ENCODE data around the gene RPS6KL1. TPM values are rescaled to one million over a fixed set of nuclear protein-coding genes. Genes with fewer than 3 reads are reported as not detected.

Gene RPS6KL1
- total RNA-seq (2014; rRNA removed; shearing (Covaris generic); ENCODE audit: low replicate concordance): 2.9 and 4.5 TPM in 2 replicates

- in situ Hi-C loops (cut with HindIII; ENCODE audit: low pct_unique_long_range_greater_than_20kb, low sequenced_read_pairs): no loop called here
- DNase-seq (ENCODE audit: low read depth): peak; percentile 56
Observed at GRCh38 chr14:74922752-74923401, at the start of gene RPS6KL1. Gene RPS6KL1 (minus strand): TSS chr14:74923260. CDS start chr14:74921541, 1,719 bp downstream.

GRCh38 chr14:74968811-74969210 is 45.8 kb upstream of the RPS6KL1 start:
- in situ Hi-C loops (cut with HindIII; ENCODE audit: low pct_unique_long_range_greater_than_20kb, low sequenced_read_pairs): no loop called here
- DNase-seq (ENCODE audit: low read depth): no peak

- in situ Hi-C loops (cut with HindIII; ENCODE audit: low pct_unique_long_range_greater_than_20kb, low sequenced_read_pairs): no loop called here
- no peak for DNase-seq (ENCODE audit: low read depth)
Observed at GRCh38 chr14:74965486-74966153, 42.6 kb upstream of the RPS6KL1 start.

- no peak for DNase-seq (ENCODE audit: low read depth)
- in situ Hi-C loops (cut with HindIII; ENCODE audit: low pct_unique_long_range_greater_than_20kb, low sequenced_read_pairs): no loop called here
Observed at GRCh38 chr14:74964787-74965485, 41.9 kb upstream of the RPS6KL1 start.

- DNase-seq (ENCODE audit: low read depth): no peak
- in situ Hi-C loops (cut with HindIII; ENCODE audit: low pct_unique_long_range_greater_than_20kb, low sequenced_read_pairs): no loop called here
Observed at GRCh38 chr14:74963705-74964271, 40.7 kb upstream of the RPS6KL1 start.

GRCh38 chr14:74963178-74963704 is 40.2 kb upstream of the RPS6KL1 start:
- no peak for DNase-seq (ENCODE audit: low read depth)
- in situ Hi-C loops (cut with HindIII; ENCODE audit: low pct_unique_long_range_greater_than_20kb, low sequenced_read_pairs): no loop called here

GRCh38 chr14:74962493-74962892 is 39.4 kb upstream of the RPS6KL1 start:
- no peak for DNase-seq (ENCODE audit: low read depth)
- in situ Hi-C loops (cut with HindIII; ENCODE audit: low pct_unique_long_range_greater_than_20kb, low sequenced_read_pairs): no loop called here

- no peak for DNase-seq (ENCODE audit: low read depth)
- in situ Hi-C loops (cut with HindIII; ENCODE audit: low pct_unique_long_range_greater_than_20kb, low sequenced_read_pairs): no loop called here
Observed at GRCh38 chr14:74962046-74962445, 39.0 kb upstream of the RPS6KL1 start.

GRCh38 chr14:74961238-74961911 is 38.3 kb upstream of the RPS6KL1 start:
- no peak for DNase-seq (ENCODE audit: low read depth)
- in situ Hi-C loops (cut with HindIII; ENCODE audit: low pct_unique_long_range_greater_than_20kb, low sequenced_read_pairs): no loop called here

GRCh38 chr14:74960736-74961135 is 37.7 kb upstream of the RPS6KL1 start:
- in situ Hi-C loops (cut with HindIII; ENCODE audit: low pct_unique_long_range_greater_than_20kb, low sequenced_read_pairs): no loop called here

GRCh38 chr14:74959596-74960180 is 36.6 kb upstream of the RPS6KL1 start:
- in situ Hi-C loops (cut with HindIII; ENCODE audit: low pct_unique_long_range_greater_than_20kb, low sequenced_read_pairs): no loop called here
- DNase-seq (ENCODE audit: low read depth): no peak

More at GRCh38 chr14:74960736-74961135, 37.7 kb upstream of the RPS6KL1 start:
- DNase-seq (ENCODE audit: low read depth): no peak

- no peak for DNase-seq (ENCODE audit: low read depth)
- in situ Hi-C loops (cut with HindIII; ENCODE audit: low pct_unique_long_range_greater_than_20kb, low sequenced_read_pairs): no loop called here
Observed at GRCh38 chr14:74956280-74957072, 33.4 kb upstream of the RPS6KL1 start.

- in situ Hi-C loops (cut with HindIII; ENCODE audit: low pct_unique_long_range_greater_than_20kb, low sequenced_read_pairs): no loop called here
- DNase-seq (ENCODE audit: low read depth): no peak
Observed at GRCh38 chr14:74956027-74956279, 32.9 kb upstream of the RPS6KL1 start.

GRCh38 chr14:74955229-74956026 is 32.4 kb upstream of the RPS6KL1 start, which contains the start of gene PGF:
Gene PGF (minus strand): TSS chr14:74955597. CDS start chr14:74955242, 355 bp downstream.
- peak; percentile 14 for DNase-seq (ENCODE audit: low read depth)
- in situ Hi-C loops (cut with HindIII; ENCODE audit: low pct_unique_long_range_greater_than_20kb, low sequenced_read_pairs): no loop called here

- DNase-seq (ENCODE audit: low read depth): no peak
- in situ Hi-C loops (cut with HindIII; ENCODE audit: low pct_unique_long_range_greater_than_20kb, low sequenced_read_pairs): no loop called here
Observed at GRCh38 chr14:74954947-74955228, 31.8 kb upstream of the RPS6KL1 start.

- in situ Hi-C loops (cut with HindIII; ENCODE audit: low pct_unique_long_range_greater_than_20kb, low sequenced_read_pairs): no loop called here
Observed at GRCh38 chr14:74954232-74954946, 31.3 kb upstream of the RPS6KL1 start.

More at GRCh38 chr14:74954232-74954946, 31.3 kb upstream of the RPS6KL1 start:
- DNase-seq (ENCODE audit: low read depth): no peak

Data from Caki2 (cell line).